Sigmoid colon (tissue), 4 donors: ENCODE results near the gene PXK.

Experiments used
- CTCF ChIP-seq, 4 experiments: fragments of 450-650 bp in 3 of 4; fragments of 200-600 bp in 1 of 4; IDR thresholded peaks; one replicate each; pipeline ENCODE4 v1.5.1; 2016 to 2019; ENCODE audit warnings: antibody characterized with exemption in 4 of 4, mild to moderate bottlenecking in 3 of 4, moderate library complexity in 2 of 4
- EP300 ChIP-seq, 4 donors: sonication (generic); formaldehyde crosslinking; IDR thresholded peaks; one replicate each; pipeline ENCODE4 v1.6.1; 2017; ENCODE audit warnings: antibody characterized with exemption in 4 of 4
- POLR2A ChIP-seq, 2 donors: fragments of 450-650 bp; IDR thresholded peaks; one replicate each; pipeline ENCODE4 v1.6.1; 2016; ENCODE audit warnings: antibody characterized with exemption in 2 of 2, mild to moderate bottlenecking in 2 of 2, moderate library complexity in 2 of 2

- TF ChIP-seq CTCF (IDR thresholded peaks at IDR 0.05) (no peak), POLR2A (IDR thresholded peaks at IDR 0.05) (no peak), EP300 (IDR thresholded peaks at IDR 0.05) (no peak)
These were observed 44.5 kb downstream of the PXK start for GRCh38 chr3:58377168-58377567.
